DND-41 (cell line): ENCODE data around the gene COA7.

ENCODE experiments used
- CTCF ChIP-seq: IDR thresholded peaks from 2 replicates; pipeline ENCODE4 v1.5.1; 2012; ENCODE audit warnings: borderline replicate concordance, low read length, moderate library complexity, mild to moderate bottlenecking; ENCODE audit not compliant: poor library complexity, severe bottlenecking; ENCODE audit errors: extremely low read depth
- EZH2 ChIP-seq: IDR thresholded peaks from 3 replicates; pipeline ENCODE4 v1.6.1; 2012; ENCODE audit warnings: borderline replicate concordance, low read depth, mild to moderate bottlenecking, moderate library complexity, low read length, inconsistent platforms; ENCODE audit not compliant: severe bottlenecking

GRCh38 chr1:52673513-52673912, 24.6 kb downstream of the COA7 start:
- TF ChIP-seq CTCF (no peak), EZH2 (no peak)
